Measurements from ENCODE around the gene GRK4.

DNA sequence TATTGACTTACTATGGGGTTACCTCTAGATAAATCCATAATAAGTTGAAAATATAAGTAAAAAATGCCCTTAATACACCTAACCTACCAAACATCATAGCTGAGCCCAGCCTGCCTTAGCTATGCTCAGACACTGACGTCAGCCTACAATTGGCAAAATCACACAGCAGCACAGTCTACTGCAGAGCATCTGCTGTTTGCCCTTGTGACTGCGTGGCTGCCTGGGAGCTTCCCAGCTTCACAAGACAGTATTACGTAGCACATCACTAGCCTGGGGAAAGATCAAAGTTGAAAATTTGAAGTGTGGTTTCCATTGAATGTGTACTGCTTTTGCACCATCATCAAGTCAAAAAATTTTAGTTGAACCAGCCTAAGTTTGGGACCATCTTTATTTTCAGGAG, 102.2 kb downstream of the GRK4 start:
- TF ChIP-seq CTCF (IDR thresholded peaks at IDR 0.05), result no peak
- TF ChIP-seq POLR2A (IDR thresholded peaks at IDR 0.05), result no peak

All from heart left ventricle (tissue), 13 donors.